ENCODE data around the gene UBAP2L. TPM values are rescaled to one million over a fixed set of nuclear protein-coding genes. Genes with fewer than 3 reads are reported as not detected.
A peak's percentile ranks its signal among the peaks of the same experiment; 100 is the strongest.

Gene UBAP2L
- total and polyA plus RNA-seq, 9 of the 15 experiments (the other 6 are each of a cell fraction or from before 2014, with no cell fraction given), result 75.0 to 245 (median 119) TPM

DNA sequence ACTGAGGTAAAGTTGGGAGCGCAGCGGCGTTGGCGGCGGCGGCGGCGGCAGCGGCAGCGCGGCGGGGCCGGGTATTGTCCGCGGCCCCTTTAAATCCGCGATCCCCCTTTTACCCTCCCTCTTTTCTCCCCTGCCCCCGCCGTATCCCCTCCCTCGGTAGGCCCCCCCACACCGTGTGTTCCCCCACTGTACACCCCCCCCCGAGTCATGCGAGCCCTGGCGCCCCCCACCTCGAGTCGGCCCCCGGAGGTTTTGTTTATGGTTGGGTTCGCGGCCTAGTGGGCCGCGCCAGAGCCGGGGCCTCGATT lies 169 bp downstream of the UBAP2L start (continued):
- TF ChIP-seq NUFIP1 (IDR thresholded peaks at IDR 0.05; ENCODE audit: partially characterized antibody) (no peak), ZNF644 (tag; IDR thresholded peaks at IDR 0.05; ENCODE audit: low read depth) (peak; percentile 61; the same call in 1 of the 2 replicates), PRMT5 (CRISPR knock-in tag; IDR thresholded peaks at IDR 0.05) (peak; percentile 91; the same call in 1 of the 2 replicates)
- TF ChIP-seq, protein P1, sequence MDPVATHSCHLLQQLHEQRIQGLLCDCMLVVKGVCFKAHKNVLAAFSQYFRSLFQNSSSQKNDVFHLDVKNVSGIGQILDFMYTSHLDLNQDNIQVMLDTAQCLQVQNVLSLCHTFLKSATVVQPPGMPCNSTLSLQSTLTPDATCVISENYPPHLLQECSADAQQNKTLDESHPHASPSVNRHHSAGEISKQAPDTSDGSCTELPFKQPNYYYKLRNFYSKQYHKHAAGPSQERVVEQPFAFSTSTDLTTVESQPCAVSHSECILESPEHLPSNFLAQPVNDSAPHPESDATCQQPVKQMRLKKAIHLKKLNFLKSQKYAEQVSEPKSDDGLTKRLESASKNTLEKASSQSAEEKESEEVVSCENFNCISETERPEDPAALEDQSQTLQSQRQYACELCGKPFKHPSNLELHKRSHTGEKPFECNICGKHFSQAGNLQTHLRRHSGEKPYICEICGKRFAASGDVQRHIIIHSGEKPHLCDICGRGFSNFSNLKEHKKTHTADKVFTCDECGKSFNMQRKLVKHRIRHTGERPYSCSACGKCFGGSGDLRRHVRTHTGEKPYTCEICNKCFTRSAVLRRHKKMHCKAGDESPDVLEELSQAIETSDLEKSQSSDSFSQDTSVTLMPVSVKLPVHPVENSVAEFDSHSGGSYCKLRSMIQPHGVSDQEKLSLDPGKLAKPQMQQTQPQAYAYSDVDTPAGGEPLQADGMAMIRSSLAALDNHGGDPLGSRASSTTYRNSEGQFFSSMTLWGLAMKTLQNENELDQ (CRISPR knock-in tag; IDR thresholded peaks at IDR 0.05; ENCODE audit: borderline replicate concordance), result no peak

DNA sequence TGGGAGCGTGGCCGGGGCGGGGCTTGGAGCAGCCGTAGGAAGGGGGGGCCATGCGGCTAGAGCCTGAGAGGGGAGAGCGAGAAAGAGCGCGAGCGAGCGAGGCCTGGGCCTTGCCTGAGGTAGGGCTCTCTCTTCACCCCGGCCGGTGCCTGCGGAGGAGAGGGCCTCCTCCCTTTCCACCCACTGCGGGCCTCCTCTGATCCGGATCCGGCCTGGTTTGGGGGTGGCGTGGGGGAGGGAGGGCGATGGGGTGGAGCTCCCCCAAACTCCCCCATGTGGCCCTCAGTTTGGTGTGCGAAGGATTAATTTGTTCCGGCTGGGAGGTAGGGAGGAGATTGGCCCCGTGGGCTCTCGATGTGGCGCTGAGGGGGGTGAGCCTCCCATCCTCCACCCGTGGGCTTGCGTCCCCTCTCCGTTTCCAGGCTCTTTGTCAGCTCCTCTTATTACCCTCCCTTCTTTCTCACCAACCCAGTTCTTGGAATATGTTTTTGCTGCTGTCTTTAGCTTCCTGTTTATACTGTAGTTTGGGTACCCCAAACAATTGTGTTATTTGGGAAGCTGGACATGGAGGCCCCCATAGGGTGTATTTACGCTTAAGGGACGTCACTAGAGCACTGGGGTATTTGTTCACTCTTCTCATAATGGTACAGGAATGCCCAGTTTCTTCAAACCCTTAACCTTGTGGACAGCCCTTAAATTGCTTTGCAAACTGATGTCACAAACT lies 685 bp downstream of the UBAP2L start:
- Histone ChIP-seq H3K9me3 (replicated peaks; ENCODE audit: control insufficient read depth, insufficient read depth, low read depth, low read length) (peaks cover 4% of the 10 kb centered on the region), H3K27ac (ENCODE audit: extremely low read depth, low read depth, low read length) (peak overlapping the region; percentile 99), H3K27me3 (ENCODE audit: control insufficient read depth in 2 of 2, insufficient read depth in 2 of 2, low read length in 2 of 2) (no peaks in the 10 kb centered on the region), H3K4me3 (peak overlapping the region; percentile 76), H3K79me2 (ENCODE audit: control insufficient read depth, insufficient read depth, low read length) (peaks cover 95% of the 10 kb centered on the region), H3K4me2 (ENCODE audit: insufficient read depth, low read length) (peak overlapping the region; percentile 86), H3K4me1 (replicated peaks in 1 of 2; ENCODE audit: control insufficient read depth in 2 of 2, insufficient read depth in 2 of 2, low read length in 2 of 2) (peaks cover 3 to 20% of the 10 kb centered on the region in 2 experiments; a peak in 3 of 5 replicates), H3K9ac (ENCODE audit: insufficient read depth in 1 of 2, low read depth in 2 of 2, low read length in 2 of 2) (peak overlapping the region; percentile 91 to 97), H3K36me3 (ENCODE audit: control insufficient read depth, insufficient read depth, low read length) (peaks cover 77% of the 10 kb centered on the region), H2AFZ (ENCODE audit: low read depth, low read length) (peak overlapping the region; percentile 57), H3K9me1 (ENCODE audit: control insufficient read depth, insufficient read depth, low read length) (no peaks in the 10 kb centered on the region), H4K20me1 (replicated peaks; ENCODE audit: control insufficient read depth, insufficient read depth, low read length) (no peaks in the 10 kb centered on the region)
- BruUV-seq (replicated peaks), result no TSS peak
- 1% methylated on average over 16 of the region's 28 CpGs for WGBS (ENCODE audit: insufficient coverage, low coverage, missing lambda C conversion rate)
- intact Hi-C loops (cut with micrococcal nuclease) (loop anchor here (2.0 to 5.0 kb wide), 2 partner anchors 34 to 299 kb away; partner anchors contain the start of gene GATAD2B), in situ Hi-C loops (cut with MboI) (no loop called here)
- ChIA-PET CTCF (ENCODE audit: low intra/inter-chr PET ratio) (no interaction called here), POLR2A (interaction anchor here (0.6 to 4.6 kb wide), 9 partner anchors 11 to 275 kb away, joined by 3 to 32 read pairs (median 5); no protein-coding TSS in a partner anchor)
- DNase-seq (ENCODE audit: extremely low read depth in 1 of 4, low spot score in 3 of 4) (peak; percentile 66 to 80 (median 77)), ATAC-seq (peak; percentile 75), FAIRE-seq (no peak)
- TF ChIP-seq FOXP1 (CRISPR knock-in tag; IDR thresholded peaks at IDR 0.05), result 0 out of 2 replicates have a peak, but pooled peaks have one; percentile 47
- peak in 1 of 3 experiments; percentile 19 for TF ChIP-seq YY1 (IDR thresholded peaks at IDR 0.05; ENCODE audit: borderline replicate concordance in 1 of 3, control insufficient read depth in 1 of 3, extremely low read depth in 1 of 3, insufficient read depth in 3 of 3, insufficient read length in 1 of 3, insufficient replicate concordance in 2 of 3, low read depth in 1 of 3, low read length in 2 of 3)
- 0 out of 2 replicates have a peak, but pooled peaks have one; percentile 46 for TF ChIP-seq ZNF589 (CRISPR knock-in tag; IDR thresholded peaks at IDR 0.05; ENCODE audit: low read depth)
- TF ChIP-seq ZNF77 (CRISPR knock-in tag; IDR thresholded peaks at IDR 0.05), result no peak
- TF ChIP-seq FOXK1 (CRISPR knock-in tag; IDR thresholded peaks at IDR 0.05; ENCODE audit: borderline replicate concordance), result peak; percentile 36; the same call in 1 of the 2 replicates
- peak; percentile 28; the same call in 1 of the 2 replicates for TF ChIP-seq MBD2 (IDR thresholded peaks at IDR 0.05; ENCODE audit: borderline replicate concordance, low read depth)
- TF ChIP-seq, protein P2, sequence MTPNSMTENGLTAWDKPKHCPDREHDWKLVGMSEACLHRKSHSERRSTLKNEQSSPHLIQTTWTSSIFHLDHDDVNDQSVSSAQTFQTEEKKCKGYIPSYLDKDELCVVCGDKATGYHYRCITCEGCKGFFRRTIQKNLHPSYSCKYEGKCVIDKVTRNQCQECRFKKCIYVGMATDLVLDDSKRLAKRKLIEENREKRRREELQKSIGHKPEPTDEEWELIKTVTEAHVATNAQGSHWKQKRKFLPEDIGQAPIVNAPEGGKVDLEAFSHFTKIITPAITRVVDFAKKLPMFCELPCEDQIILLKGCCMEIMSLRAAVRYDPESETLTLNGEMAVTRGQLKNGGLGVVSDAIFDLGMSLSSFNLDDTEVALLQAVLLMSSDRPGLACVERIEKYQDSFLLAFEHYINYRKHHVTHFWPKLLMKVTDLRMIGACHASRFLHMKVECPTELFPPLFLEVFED (CRISPR knock-in tag; conservative IDR thresholded peaks at IDR 0.05), result 0 out of 2 replicates have a peak, but pooled peaks have one; percentile 58
- TF ChIP-seq MCM7 (IDR thresholded peaks at IDR 0.05), result no peak
- no peak for TF ChIP-seq ZEB2 (IDR thresholded peaks at IDR 0.05)
- peak in 1 of 2 experiments; percentile 27; a peak in 2 of 4 replicates for TF ChIP-seq MAZ (CRISPR knock-in tag; conservative IDR thresholded peaks at IDR 0.05 in 1 of 2, IDR thresholded peaks at IDR 0.05 in 1 of 2)
- peak; percentile 15; the same call in 1 of the 2 replicates for TF ChIP-seq MXI1 (IDR thresholded peaks at IDR 0.05; ENCODE audit: low read depth, low read length)
